HS-5 (cell line): Measurements from ENCODE around the gene CCL11.

Experiments
- DNase-seq: peaks from one replicate; pipeline ENCODE4 v3.0.0-alpha.2; 2012; ENCODE audit warnings: low read depth

Gene CCL11

GRCh38 chr17:34285286-34285792 is at the start of gene CCL11:
Gene CCL11, plus strand, starts transcription at chr17:34285742. Its CDS starts 67 bp downstream, at chr17:34285809.
- DNase-seq: no peak

GRCh38 chr17:34236281-34236892 is 49.2 kb upstream of the CCL11 start:
- no peak for DNase-seq

- no peak for DNase-seq
These were observed 48.1 kb upstream of the CCL11 start for GRCh38 chr17:34237458-34237857.

- no peak for DNase-seq
These were observed 44.5 kb upstream of the CCL11 start for GRCh38 chr17:34241062-34241461.

- no peak for DNase-seq
These were observed 42.8 kb upstream of the CCL11 start for GRCh38 chr17:34242587-34243363.

- DNase-seq: no peak
These were observed 41.9 kb upstream of the CCL11 start for GRCh38 chr17:34243364-34244320.

- DNase-seq: no peak
These were observed 40.1 kb upstream of the CCL11 start for GRCh38 chr17:34245351-34245905.

GRCh38 chr17:34246446-34246845 is 39.1 kb upstream of the CCL11 start:
- no peak for DNase-seq

- no peak for DNase-seq
These were observed 38.7 kb upstream of the CCL11 start for GRCh38 chr17:34246881-34247280.

- DNase-seq: no peak
These were observed 37.0 kb upstream of the CCL11 start for GRCh38 chr17:34248511-34249024.

GRCh38 chr17:34249061-34249460 is 36.5 kb upstream of the CCL11 start:
- no peak for DNase-seq

- no peak for DNase-seq
These were observed 36.1 kb upstream of the CCL11 start for GRCh38 chr17:34249478-34249877.

- DNase-seq: no peak
These were observed 34.4 kb upstream of the CCL11 start for GRCh38 chr17:34251186-34251585.

- no peak for DNase-seq
These were observed 33.5 kb upstream of the CCL11 start for GRCh38 chr17:34252095-34252443.

- DNase-seq: no peak
These were observed 33.0 kb upstream of the CCL11 start for GRCh38 chr17:34252444-34253138.

- DNase-seq: no peak
These were observed 32.4 kb upstream of the CCL11 start for GRCh38 chr17:34253139-34253525.

GRCh38 chr17:34254146-34254545 is 31.4 kb upstream of the CCL11 start:
- no peak for DNase-seq

- DNase-seq: no peak
These were observed 30.7 kb upstream of the CCL11 start, which contains the start of gene CCL2 for GRCh38 chr17:34254651-34255380. Gene CCL2, plus strand, starts transcription at chr17:34255285. Its CDS starts 65 bp downstream, at chr17:34255350.

- DNase-seq: no peak
These were observed 30.2 kb upstream of the CCL11 start for GRCh38 chr17:34255381-34255732.

GRCh38 chr17:34255841-34256240 is 29.7 kb upstream of the CCL11 start:
- DNase-seq: no peak
